NCI-H446 treated with DMSO at 0.1 percent for 48 hours (cell line): ENCODE results near the gene OLFML1.

Experiments used
- DNase-seq: peaks from one replicate; lab custom pipeline; 2025; lab: John Stamatoyannopoulos, UW

OLFML1 gene

GRCh38 chr11:7532405-7533145, 47.3 kb downstream of the OLFML1 start:
- no peak for DNase-seq

GRCh38 chr11:7533199-7534041, 48.1 kb downstream of the OLFML1 start:
- DNase-seq = no peak

GRCh38 chr11:7534042-7534378, 48.7 kb downstream of the OLFML1 start:
- no peak for DNase-seq

GRCh38 chr11:7536100-7536499, 50.8 kb downstream of the OLFML1 start:
- no peak for DNase-seq

- DNase-seq = no peak
These were observed 52.0 kb downstream of the OLFML1 start for GRCh38 chr11:7537265-7537664.

- no peak for DNase-seq
These were observed 52.7 kb downstream of the OLFML1 start for GRCh38 chr11:7538031-7538430.

GRCh38 chr11:7538466-7539454, 53.5 kb downstream of the OLFML1 start:
- no peak for DNase-seq

- DNase-seq = no peak
These were observed 55.7 kb downstream of the OLFML1 start for GRCh38 chr11:7540830-7541555.

- DNase-seq = no peak
These were observed 58.0 kb downstream of the OLFML1 start for GRCh38 chr11:7543302-7543701.

- DNase-seq = no peak
These were observed 58.7 kb downstream of the OLFML1 start for GRCh38 chr11:7544021-7544420.

- no peak for DNase-seq
These were observed 60.3 kb downstream of the OLFML1 start for GRCh38 chr11:7545611-7546010.

GRCh38 chr11:7546324-7546791, 61.1 kb downstream of the OLFML1 start:
- DNase-seq = peak; percentile 45

GRCh38 chr11:7547687-7548086, 62.4 kb downstream of the OLFML1 start:
- DNase-seq = no peak

- no peak for DNase-seq
These were observed 63.5 kb downstream of the OLFML1 start for GRCh38 chr11:7548659-7549274.

GRCh38 chr11:7549681-7550080, 64.4 kb downstream of the OLFML1 start:
- DNase-seq = no peak

GRCh38 chr11:7551571-7551970, 66.3 kb downstream of the OLFML1 start:
- no peak for DNase-seq

GRCh38 chr11:7552666-7553065, 67.4 kb downstream of the OLFML1 start:
- DNase-seq = no peak

- no peak for DNase-seq
These were observed 69.9 kb downstream of the OLFML1 start for GRCh38 chr11:7555052-7555699.

- DNase-seq = no peak
These were observed 72.7 kb downstream of the OLFML1 start for GRCh38 chr11:7558046-7558445.
